ENCODE measurements around the gene ARHGAP32.

The ARHGAP32 gene

GRCh38 chr11:128948583-128948982, 243.5 kb downstream of the ARHGAP32 start:
- no peak overlapping the region for H3K4me3 ChIP-seq (ENCODE audit: low read length)
- peaks cover 12% of the 10 kb centered on the region; the same call in 1 of the 2 replicates for H3K27me3 ChIP-seq (ENCODE audit: control insufficient read depth, low read length)
- H3K4me2 ChIP-seq (ENCODE audit: low read length), result no peak overlapping the region
- H3K9me3 ChIP-seq (ENCODE audit: control insufficient read depth, insufficient read depth, low read length), result no peaks in the 10 kb centered on the region
- H4K20me1 ChIP-seq (ENCODE audit: control insufficient read depth, insufficient read depth, low read depth, low read length), result no peaks in the 10 kb centered on the region
- H3K36me3 ChIP-seq (ENCODE audit: control insufficient read depth, low read length), result no peaks in the 10 kb centered on the region
- H3K9me2 ChIP-seq (replicated peaks; ENCODE audit: control insufficient read depth, low read length), result no peaks in the 10 kb centered on the region
- no peaks in the 10 kb centered on the region for H3K4me1 ChIP-seq (ENCODE audit: control insufficient read depth, low read length)
- TF ChIP-seq EZH2phosphoT487 (IDR thresholded peaks at IDR 0.05; ENCODE audit: borderline replicate concordance, low read length) (no peak), CTCF (IDR thresholded peaks at IDR 0.05; ENCODE audit: low read depth, low read length, poor library complexity, severe bottlenecking) (no peak)
- H3K79me2 ChIP-seq (ENCODE audit: control insufficient read depth, low read length), result no peaks in the 10 kb centered on the region
- no peak overlapping the region for H3K27ac ChIP-seq (ENCODE audit: low read depth, low read length)
- H3F3A ChIP-seq (ENCODE audit: control insufficient read depth, insufficient read depth), result no peaks in the 10 kb centered on the region

GRCh38 chr11:128947773-128948172, 244.4 kb downstream of the ARHGAP32 start:
- no peaks in the 10 kb centered on the region for H3F3A ChIP-seq (ENCODE audit: control insufficient read depth, insufficient read depth)
- no peaks in the 10 kb centered on the region for H4K20me1 ChIP-seq (ENCODE audit: control insufficient read depth, insufficient read depth, low read depth, low read length)
- no peaks in the 10 kb centered on the region for H3K36me3 ChIP-seq (ENCODE audit: control insufficient read depth, low read length)
- H3K27me3 ChIP-seq (ENCODE audit: control insufficient read depth, low read length), result peaks cover 12% of the 10 kb centered on the region; the same call in 1 of the 2 replicates
- no peaks in the 10 kb centered on the region for H3K9me3 ChIP-seq (ENCODE audit: control insufficient read depth, insufficient read depth, low read length)
- no peaks in the 10 kb centered on the region for H3K9me2 ChIP-seq (replicated peaks; ENCODE audit: control insufficient read depth, low read length)
- no peaks in the 10 kb centered on the region for H3K4me1 ChIP-seq (ENCODE audit: control insufficient read depth, low read length)
- no peak overlapping the region for H3K27ac ChIP-seq (ENCODE audit: low read depth, low read length)
- TF ChIP-seq EZH2phosphoT487 (IDR thresholded peaks at IDR 0.05; ENCODE audit: borderline replicate concordance, low read length) (no peak), CTCF (IDR thresholded peaks at IDR 0.05; ENCODE audit: low read depth, low read length, poor library complexity, severe bottlenecking) (no peak)
- H3K4me3 ChIP-seq (ENCODE audit: low read length), result no peak overlapping the region
- no peak overlapping the region for H3K4me2 ChIP-seq (ENCODE audit: low read length)
- no peaks in the 10 kb centered on the region for H3K79me2 ChIP-seq (ENCODE audit: control insufficient read depth, low read length)

DNA sequence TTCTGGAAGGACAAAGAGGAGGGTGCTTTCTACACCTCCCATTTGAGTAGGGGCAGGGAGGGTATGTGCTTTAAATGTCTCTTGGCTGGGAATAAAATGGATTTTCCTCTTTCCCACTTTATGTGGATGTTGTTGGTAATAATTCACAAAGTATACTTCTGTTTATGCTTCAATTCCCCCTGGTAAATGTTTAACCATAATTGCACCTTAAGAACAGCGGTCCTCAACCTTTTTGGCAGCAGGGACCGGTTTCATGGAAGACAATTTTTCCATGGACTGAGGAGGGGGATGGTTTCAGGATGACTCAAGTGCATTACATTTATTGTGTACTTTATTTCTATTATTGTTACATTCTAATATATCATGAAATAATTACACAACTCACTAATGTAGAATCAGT, 245.5 kb downstream of the ARHGAP32 start:
- no peaks in the 10 kb centered on the region for H3K9me2 ChIP-seq (replicated peaks; ENCODE audit: control insufficient read depth, low read length)
- no peaks in the 10 kb centered on the region for H3K9me3 ChIP-seq (ENCODE audit: control insufficient read depth, insufficient read depth, low read length)
- TF ChIP-seq EZH2phosphoT487 (IDR thresholded peaks at IDR 0.05; ENCODE audit: borderline replicate concordance, low read length) (no peak), CTCF (IDR thresholded peaks at IDR 0.05; ENCODE audit: low read depth, low read length, poor library complexity, severe bottlenecking) (no peak)
- H3K27ac ChIP-seq (ENCODE audit: low read depth, low read length), result no peak overlapping the region
- H3K4me2 ChIP-seq (ENCODE audit: low read length), result no peak overlapping the region
- no peaks in the 10 kb centered on the region for H3F3A ChIP-seq (ENCODE audit: control insufficient read depth, insufficient read depth)
- peaks cover 7% of the 10 kb centered on the region; the same call in 1 of the 2 replicates for H3K27me3 ChIP-seq (ENCODE audit: control insufficient read depth, low read length)
- H3K4me3 ChIP-seq (ENCODE audit: low read length), result no peak overlapping the region
- H3K4me1 ChIP-seq (ENCODE audit: control insufficient read depth, low read length), result no peaks in the 10 kb centered on the region
- no peaks in the 10 kb centered on the region for H4K20me1 ChIP-seq (ENCODE audit: control insufficient read depth, insufficient read depth, low read depth, low read length)
- no peaks in the 10 kb centered on the region for H3K36me3 ChIP-seq (ENCODE audit: control insufficient read depth, low read length)
- H3K79me2 ChIP-seq (ENCODE audit: control insufficient read depth, low read length), result no peaks in the 10 kb centered on the region

All from DOHH2 (cell line).